HEK293 (cell line): ENCODE results near the gene CKAP2L.

Experiments used
- CTCF ChIA-PET: fragments of 350-600 bp; formaldehyde crosslinking; extraction: SDS; loops from one replicate; lab custom pipeline; 2021; ENCODE audit warnings: antibody characterized with exemption; lab: Yijun Ruan, JAX
- POLR2A ChIA-PET: fragments of 300-600 bp; formaldehyde crosslinking; extraction: SDS; loops from one replicate; lab custom pipeline; 2020; ENCODE audit warnings: antibody characterized with exemption, inconsistent platforms; lab: Yijun Ruan, JAX
- H3K27ac ChIP-seq: fragments of 200-500 bp; sonication (Bioruptor generic); 2 replicates; pipeline ENCODE4 v1.5.1; 2014; ENCODE audit warnings: low read depth, low read length, control low read depth, inconsistent platforms; ENCODE audit errors: extremely low read depth
- H3K36me3 ChIP-seq, 2 experiments: fragments of 200-500 bp in 1 of 2; sonication (Bioruptor generic) in 1 of 2; 1 replicate in 1 of 2; 2 replicates in 1 of 2; pipeline ENCODE4 v1.5.1; 2014 to 2017; ENCODE audit warnings: inconsistent platforms in 2 of 2, low read length in 2 of 2; ENCODE audit not compliant: control insufficient read depth in 2 of 2, insufficient read depth in 1 of 2
- H3K4me1 ChIP-seq: fragments of 200-500 bp; sonication (Bioruptor generic); 2 replicates; pipeline ENCODE4 v1.5.1; 2014; ENCODE audit warnings: mild to moderate bottlenecking, low read length, inconsistent platforms; ENCODE audit not compliant: control insufficient read depth, insufficient read depth
- H3K4me3 ChIP-seq: 2 replicates; pipeline ENCODE4 v1.5.1; 2011; ENCODE audit warnings: low read depth, mild to moderate bottlenecking, control low read depth, low read length, moderate library complexity
- H3K9me3 ChIP-seq: fragments of 200-500 bp; sonication (Bioruptor generic); 2 replicates; pipeline ENCODE4 v1.5.1; 2014; ENCODE audit warnings: low read depth, low read length, inconsistent platforms; ENCODE audit not compliant: control insufficient read depth, insufficient read depth
- ATF2 ChIP-seq: fragments of 450-650 bp; formaldehyde crosslinking; IDR thresholded peaks from 2 replicates; pipeline ENCODE4 v1.5.1; 2016; ENCODE audit warnings: missing biosample characterization, missing genetic modification characterization, low read depth
- GFI1B ChIP-seq: fragments of 450-650 bp; formaldehyde crosslinking; IDR thresholded peaks from 2 replicates; pipeline ENCODE4 v1.5.1; 2016; ENCODE audit warnings: missing biosample characterization, missing genetic modification characterization
- GLI4 ChIP-seq: fragments of 450-650 bp; formaldehyde crosslinking; IDR thresholded peaks from 2 replicates; pipeline ENCODE4 v1.5.1; 2016; ENCODE audit warnings: missing biosample characterization, missing genetic modification characterization
- GLIS2 ChIP-seq: fragments of 450-650 bp; formaldehyde crosslinking; IDR thresholded peaks from 2 replicates; pipeline ENCODE4 v1.5.1; 2016; ENCODE audit warnings: missing biosample characterization, missing genetic modification characterization
- MZF1 ChIP-seq: fragments of 450-650 bp; formaldehyde crosslinking; IDR thresholded peaks from 2 replicates; pipeline ENCODE4 v1.5.1; 2017; ENCODE audit warnings: missing biosample characterization, missing genetic modification characterization, borderline replicate concordance
- PATZ1 ChIP-seq: fragments of 450-650 bp; formaldehyde crosslinking; IDR thresholded peaks from 2 replicates; pipeline ENCODE4 v1.5.1; 2016; ENCODE audit warnings: missing biosample characterization, missing genetic modification characterization
- PRDM10 ChIP-seq: fragments of 450-650 bp; formaldehyde crosslinking; IDR thresholded peaks from 2 replicates; pipeline ENCODE4 v1.5.1; 2016; ENCODE audit warnings: missing biosample characterization, missing genetic modification characterization
- ZFP41 ChIP-seq: fragments of 450-650 bp; formaldehyde crosslinking; IDR thresholded peaks from 2 replicates; pipeline ENCODE4 v1.5.1; 2016; ENCODE audit warnings: missing biosample characterization, missing genetic modification characterization, borderline replicate concordance
- ZFP69B ChIP-seq: fragments of 450-650 bp; formaldehyde crosslinking; IDR thresholded peaks from 2 replicates; pipeline ENCODE4 v1.5.1; 2016; ENCODE audit warnings: missing biosample characterization, missing genetic modification characterization
- ZIC2 ChIP-seq: fragments of 450-650 bp; formaldehyde crosslinking; IDR thresholded peaks from 2 replicates; pipeline ENCODE4 v1.5.1; 2016; ENCODE audit warnings: missing biosample characterization, missing genetic modification characterization
- ZNF146 ChIP-seq: fragments of 450-650 bp; formaldehyde crosslinking; IDR thresholded peaks from 2 replicates; pipeline ENCODE4 v1.5.1; 2016; ENCODE audit warnings: missing biosample characterization, missing genetic modification characterization
- ZNF155 ChIP-seq: fragments of 450-650 bp; formaldehyde crosslinking; IDR thresholded peaks from 2 replicates; pipeline ENCODE4 v1.5.1; 2016; ENCODE audit warnings: missing biosample characterization, missing genetic modification characterization
- ZNF184 ChIP-seq: fragments of 450-650 bp; IDR thresholded peaks from 2 replicates; pipeline ENCODE4 v1.5.1; 2018; ENCODE audit warnings: missing biosample characterization, mild to moderate bottlenecking, missing genetic modification characterization
- ZNF211 ChIP-seq: fragments of 450-650 bp; formaldehyde crosslinking; IDR thresholded peaks from 2 replicates; pipeline ENCODE4 v1.5.1; 2016; ENCODE audit warnings: low read depth, missing biosample characterization, missing genetic modification characterization
- ZNF214 ChIP-seq: fragments of 450-650 bp; formaldehyde crosslinking; IDR thresholded peaks from 2 replicates; pipeline ENCODE4 v1.5.1; 2017; ENCODE audit warnings: missing biosample characterization, mild to moderate bottlenecking, missing genetic modification characterization, borderline replicate concordance
- ZNF221 ChIP-seq: fragments of 450-650 bp; formaldehyde crosslinking; IDR thresholded peaks from 2 replicates; pipeline ENCODE4 v1.5.1; 2017; ENCODE audit warnings: missing biosample characterization, missing genetic modification characterization, borderline replicate concordance
- ZNF426 ChIP-seq: fragments of 450-650 bp; formaldehyde crosslinking; IDR thresholded peaks from 2 replicates; pipeline ENCODE4 v1.5.1; 2017; ENCODE audit warnings: missing biosample characterization, missing genetic modification characterization, mild to moderate bottlenecking, inconsistent platforms, moderate library complexity
- ZNF449 ChIP-seq: fragments of 450-650 bp; formaldehyde crosslinking; IDR thresholded peaks from 2 replicates; pipeline ENCODE4 v1.5.1; 2017; ENCODE audit warnings: missing biosample characterization, mild to moderate bottlenecking, missing genetic modification characterization, moderate library complexity
- ZNF473 ChIP-seq: fragments of 450-650 bp; formaldehyde crosslinking; IDR thresholded peaks from 2 replicates; pipeline ENCODE4 v1.5.1; 2017; ENCODE audit warnings: missing biosample characterization, missing genetic modification characterization
- ZNF660 ChIP-seq: fragments of 450-650 bp; IDR thresholded peaks from 2 replicates; pipeline ENCODE4 v1.5.1; 2018; ENCODE audit warnings: missing biosample characterization, mild to moderate bottlenecking, missing genetic modification characterization
- ZNF76 ChIP-seq: fragments of 450-650 bp; formaldehyde crosslinking; IDR thresholded peaks from 2 replicates; pipeline ENCODE4; 2016; ENCODE audit warnings: low read depth, missing biosample characterization, missing genetic modification characterization, borderline replicate concordance

The CKAP2L gene

GRCh38 chr2:112773556-112773955, 9.1 kb upstream of the CKAP2L start:
- CTCF ChIA-PET = interaction anchor here (0.5 to 0.9 kb wide), 2 partner anchors 24 to 185 kb away, joined by 3 to 4 read pairs; no protein-coding TSS in a partner anchor
- Histone ChIP-seq H3K4me1 (no peaks in the 10 kb centered on the region), H3K27ac (no peak overlapping the region), H3K4me3 (no peak overlapping the region)
- TF ChIP-seq PATZ1 (tag by site-specific recombination) = no peak
- no peak for TF ChIP-seq ZNF76 (tag by site-specific recombination)
- no peak for TF ChIP-seq GLI4 (tag by site-specific recombination)
- TF ChIP-seq, all 188 proteins: peak for 0
- Histone ChIP-seq H3K36me3 (no peaks in the 10 kb centered on the region), H3K9me3 (no peaks in the 10 kb centered on the region)
- POLR2A ChIA-PET = no interaction called here

- no peaks in the 10 kb centered on the region for H3K36me3 ChIP-seq
- no peak overlapping the region for H3K4me3 ChIP-seq
- TF ChIP-seq PATZ1 (tag by site-specific recombination) (no peak), MZF1 (tag by site-specific recombination) (no peak), ZNF660 (tag by site-specific recombination) (no peak), GFI1B (tag by site-specific recombination) (no peak), ZNF184 (tag by site-specific recombination) (no peak), GLIS2 (tag by site-specific recombination) (no peak), ZNF146 (tag by site-specific recombination) (no peak), ZFP41 (no peak), PRDM10 (no peak), ZFP69B (tag by site-specific recombination) (no peak), ZNF214 (tag by site-specific recombination) (no peak), ZNF473 (tag by site-specific recombination) (no peak), ZNF426 (no peak), ZIC2 (tag by site-specific recombination) (no peak), ZNF155 (tag by site-specific recombination) (no peak), ZNF211 (tag by site-specific recombination) (no peak), ZNF449 (tag by site-specific recombination) (no peak), ATF2 (tag by site-specific recombination) (no peak), ZNF221 (tag by site-specific recombination) (no peak)
- TF ChIP-seq, all 188 proteins: peak for 0
- ChIA-PET POLR2A (no interaction called here), CTCF (interaction anchor here (0.9 kb wide), 1 partner anchor 23 kb away, joined by 4 read pairs; no protein-coding TSS in a partner anchor)
- H3K27ac ChIP-seq = no peak overlapping the region
- H3K9me3 ChIP-seq = no peaks in the 10 kb centered on the region
- no peaks in the 10 kb centered on the region for H3K4me1 ChIP-seq
Observed at GRCh38 chr2:112772911-112773475, 8.6 kb upstream of the CKAP2L start.
